Measurements from ENCODE around the gene ADAMTS14. TPM values are rescaled to one million over a fixed set of nuclear protein-coding genes. Genes with fewer than 3 reads are reported as not detected.

ADAMTS14 gene
- total RNA-seq, 1 experiment from 2014 or later, result 1.9 TPM

- intact Hi-C loops (cut with micrococcal nuclease; ENCODE audit: unreplicated experiment), result no loop called here
- 0 out of 2 replicates have a peak, but pooled peaks cover 3% of the 10 kb centered on the region for H3F3A ChIP-seq (ENCODE audit: insufficient read depth, low read depth)
- no peaks in the 10 kb centered on the region for H3K27me3 ChIP-seq (ENCODE audit: insufficient read depth, low read depth)
- no peak overlapping the region for H3K4me2 ChIP-seq
- no peaks in the 10 kb centered on the region for H4K20me1 ChIP-seq (ENCODE audit: insufficient read depth)
- H3K9me3 ChIP-seq (ENCODE audit: insufficient read depth, low read depth), result no peaks in the 10 kb centered on the region
- POLR2A ChIA-PET (ENCODE audit: unreplicated experiment), result no interaction called here
- no peaks in the 10 kb centered on the region for H3K4me1 ChIP-seq (replicated peaks; ENCODE audit: insufficient read depth)
- no TSS peak for BruUV-seq (replicated peaks)
- TF ChIP-seq CTCF (conservative IDR thresholded peaks at IDR 0.05), result no peak
- no peak overlapping the region for H3K27ac ChIP-seq
- H3K4me3 ChIP-seq, result no peak overlapping the region
- CTCF ChIA-PET, result no interaction called here
- H3K79me2 ChIP-seq (ENCODE audit: low read depth), result no peaks in the 10 kb centered on the region
- no peaks in the 10 kb centered on the region for H3K9me2 ChIP-seq (ENCODE audit: insufficient read depth)
- no peak overlapping the region for H2AFZ ChIP-seq
- H3K36me3 ChIP-seq (ENCODE audit: low read depth), result no peaks in the 10 kb centered on the region
- no peak for DNase-seq
These were observed 11.6 kb downstream of the ADAMTS14 start for GRCh38 chr10:70683940-70684339.

DNA sequence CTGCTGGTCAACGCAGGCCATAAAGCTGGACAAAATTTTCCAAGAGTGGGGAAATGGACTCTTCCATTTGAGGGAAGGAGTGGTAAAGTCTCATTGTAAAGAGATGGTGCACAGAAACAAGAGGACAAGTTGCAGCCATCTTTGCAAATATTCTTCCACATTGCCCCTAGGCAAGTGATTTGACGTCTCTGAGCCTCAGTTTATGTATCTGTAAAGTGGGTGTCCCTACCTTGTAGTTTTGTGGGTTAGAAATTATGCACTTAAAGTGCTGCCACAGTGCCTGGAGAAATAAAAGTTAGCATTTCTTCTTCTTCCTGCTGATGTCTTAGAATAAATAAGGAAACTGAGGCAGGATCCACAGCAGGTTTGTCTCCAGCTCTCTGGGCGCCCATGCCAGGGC is 12.1 kb downstream of the ADAMTS14 start:
- Histone ChIP-seq H3K79me2 (ENCODE audit: low read depth) (no peaks in the 10 kb centered on the region), H3K9me2 (ENCODE audit: insufficient read depth) (no peaks in the 10 kb centered on the region), H3K36me3 (ENCODE audit: low read depth) (no peaks in the 10 kb centered on the region), H3K4me3 (no peak overlapping the region), H3K4me2 (no peak overlapping the region), H2AFZ (no peak overlapping the region), H3K27ac (no peak overlapping the region), H3K27me3 (ENCODE audit: insufficient read depth, low read depth) (no peaks in the 10 kb centered on the region), H3K9me3 (ENCODE audit: insufficient read depth, low read depth) (no peaks in the 10 kb centered on the region), H3F3A (ENCODE audit: insufficient read depth, low read depth) (0 out of 2 replicates have a peak, but pooled peaks cover 3% of the 10 kb centered on the region), H4K20me1 (ENCODE audit: insufficient read depth) (no peaks in the 10 kb centered on the region), H3K4me1 (replicated peaks; ENCODE audit: insufficient read depth) (no peaks in the 10 kb centered on the region)
- POLR2A ChIA-PET (ENCODE audit: unreplicated experiment), result no interaction called here
- no peak for TF ChIP-seq EZH2 (IDR thresholded peaks at IDR 0.05; ENCODE audit: low read depth)
- no peak for TF ChIP-seq CTCF (conservative IDR thresholded peaks at IDR 0.05)
- no TSS peak for BruUV-seq (replicated peaks)
- CTCF ChIA-PET, result no interaction called here
- intact Hi-C loops (cut with micrococcal nuclease; ENCODE audit: unreplicated experiment), result no loop called here
- no peak for DNase-seq

- no TSS peak for BruUV-seq (replicated peaks)
- H3K79me2 ChIP-seq (ENCODE audit: low read depth), result no peaks in the 10 kb centered on the region
- H3K4me2 ChIP-seq, result no peak overlapping the region
These were observed 12.6 kb downstream of the ADAMTS14 start for GRCh38 chr10:70684839-70685454.

More at GRCh38 chr10:70684839-70685454, 12.6 kb downstream of the ADAMTS14 start:
- no peak overlapping the region for H3K27ac ChIP-seq
- TF ChIP-seq CTCF (conservative IDR thresholded peaks at IDR 0.05), result no peak
- TF ChIP-seq EZH2 (IDR thresholded peaks at IDR 0.05; ENCODE audit: low read depth), result no peak
- CTCF ChIA-PET, result no interaction called here
- H2AFZ ChIP-seq, result no peak overlapping the region
- no peaks in the 10 kb centered on the region for H3K27me3 ChIP-seq (ENCODE audit: insufficient read depth, low read depth)
- H3K4me3 ChIP-seq, result no peak overlapping the region
- no peaks in the 10 kb centered on the region for H3K4me1 ChIP-seq (replicated peaks; ENCODE audit: insufficient read depth)
- H3F3A ChIP-seq (ENCODE audit: insufficient read depth, low read depth), result 0 out of 2 replicates have a peak, but pooled peaks cover 3% of the 10 kb centered on the region
- no peaks in the 10 kb centered on the region for H3K36me3 ChIP-seq (ENCODE audit: low read depth)
- H3K9me2 ChIP-seq (ENCODE audit: insufficient read depth), result no peaks in the 10 kb centered on the region
- no peaks in the 10 kb centered on the region for H3K9me3 ChIP-seq (ENCODE audit: insufficient read depth, low read depth)
- no peak for DNase-seq
- intact Hi-C loops (cut with micrococcal nuclease; ENCODE audit: unreplicated experiment), result no loop called here
- POLR2A ChIA-PET (ENCODE audit: unreplicated experiment), result no interaction called here
- no peaks in the 10 kb centered on the region for H4K20me1 ChIP-seq (ENCODE audit: insufficient read depth)
